SK-N-MC (cell line): ENCODE results near the gene ZRANB1.
"Not testable (repeated sequence)": the region's sequence is repeated elsewhere in the genome, so short reads cannot be mapped to it uniquely, and the experiment has no call there.

Experiments used
- DNase-seq: peaks from one replicate; pipeline ENCODE4 v3.0.0-alpha.2; 2011; ENCODE audit warnings: low read depth, low spot score
- H3K27ac ChIP-seq: fragments of 200-600 bp; sonication (generic); 2 replicates; pipeline ENCODE4 v1.5.1; 2016; ENCODE audit warnings: mixed run types
- H3K36me3 ChIP-seq: fragments of 200-600 bp; sonication (generic); 2 replicates; pipeline ENCODE4 v1.6.1; 2017; ENCODE audit warnings: antibody characterized with exemption, low read length, mixed read lengths; ENCODE audit not compliant: insufficient read depth
- H3K4me3 ChIP-seq: fragments of 200-600 bp; sonication (generic); 2 replicates; pipeline ENCODE4 v1.5.1; 2016
- H3K9ac ChIP-seq: fragments of 200-600 bp; sonication (generic); 2 replicates; pipeline ENCODE4 v1.8.0; 2017; ENCODE audit warnings: mixed run types, mixed read lengths; ENCODE audit not compliant: insufficient read length
- H3K9me3 ChIP-seq: fragments of 200-600 bp; sonication (generic); 2 replicates; pipeline ENCODE4 v1.6.1; 2017; ENCODE audit warnings: low read depth, mild to moderate bottlenecking, antibody characterized with exemption, low read length, moderate library complexity, mixed read lengths
- EZH2 ChIP-seq: fragments of 200-600 bp; sonication (generic); IDR thresholded peaks from one replicate; pipeline ENCODE4 v1.6.1; 2017; ENCODE audit warnings: antibody characterized with exemption
- FOXP2 ChIP-seq: optimal IDR thresholded peaks from 2 replicates; pipeline ENCODE3; 2011; ENCODE audit warnings: mild to moderate bottlenecking, moderate library complexity; ENCODE audit not compliant: insufficient read depth; ENCODE audit errors: extremely low read length, control extremely low read depth
- POLR2AphosphoS5 ChIP-seq: IDR thresholded peaks from 2 replicates; pipeline ENCODE4 v1.6.1; 2012; ENCODE audit warnings: mild to moderate bottlenecking, low read depth, low read length, borderline replicate concordance

The ZRANB1 gene

DNA sequence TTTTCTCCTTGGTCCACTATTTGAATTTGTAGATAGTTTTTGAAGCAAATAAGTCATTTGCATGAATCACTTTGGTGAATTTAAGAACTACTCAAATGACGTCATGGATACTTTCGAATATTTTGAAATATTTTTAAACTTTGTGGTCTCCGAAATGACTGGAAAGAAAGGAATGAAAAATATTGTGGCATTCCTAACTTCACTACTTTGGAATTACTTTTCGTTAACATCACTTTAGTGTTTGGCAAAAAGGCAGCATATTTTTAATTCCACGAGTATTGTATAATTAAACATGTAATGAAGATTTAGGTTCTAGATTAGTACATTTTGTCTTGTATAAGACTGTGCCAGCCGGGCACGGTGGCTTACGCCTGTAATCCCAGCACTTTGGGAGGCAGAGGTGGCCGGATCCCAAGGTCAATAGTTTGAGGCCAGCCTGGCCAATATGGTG is 35.3 kb upstream of the ZRANB1 start:
- Histone ChIP-seq H3K4me3 (no peak overlapping the region), H3K9me3 (no peaks in the 10 kb centered on the region), H3K36me3 (no peaks in the 10 kb centered on the region), H3K27ac (no peak overlapping the region), H3K9ac (no peak overlapping the region)
- no peak for TF ChIP-seq FOXP2
- TF ChIP-seq EZH2 = no peak
- TF ChIP-seq POLR2AphosphoS5 = no peak
- no peak for DNase-seq

DNA sequence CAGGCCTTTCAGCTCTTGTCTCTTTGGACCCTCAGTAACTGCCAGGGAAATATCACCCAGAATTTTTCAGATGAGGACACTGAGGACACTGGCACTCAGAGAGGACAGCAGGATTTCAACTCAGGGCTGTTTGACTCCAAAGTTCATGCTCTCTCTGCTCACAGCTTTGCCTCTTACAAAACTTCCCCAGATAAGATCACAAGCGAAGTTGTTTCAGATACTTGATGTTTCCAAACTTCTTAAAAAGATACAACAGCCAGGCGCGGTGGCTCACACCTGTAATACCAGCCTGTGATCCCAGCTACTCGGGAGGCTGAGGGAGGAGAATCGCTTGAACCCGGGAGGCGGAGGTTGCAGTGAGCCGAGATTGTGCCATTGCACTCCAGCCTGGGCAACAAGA is 32.4 kb upstream of the ZRANB1 start:
- Histone ChIP-seq H3K36me3 (no peaks in the 10 kb centered on the region), H3K9me3 (no peaks in the 10 kb centered on the region), H3K27ac (no peak overlapping the region), H3K9ac (no peak overlapping the region), H3K4me3 (no peak overlapping the region)
- no peak for DNase-seq
- TF ChIP-seq EZH2 (no peak), FOXP2 (no peak), POLR2AphosphoS5 (no peak)

DNA sequence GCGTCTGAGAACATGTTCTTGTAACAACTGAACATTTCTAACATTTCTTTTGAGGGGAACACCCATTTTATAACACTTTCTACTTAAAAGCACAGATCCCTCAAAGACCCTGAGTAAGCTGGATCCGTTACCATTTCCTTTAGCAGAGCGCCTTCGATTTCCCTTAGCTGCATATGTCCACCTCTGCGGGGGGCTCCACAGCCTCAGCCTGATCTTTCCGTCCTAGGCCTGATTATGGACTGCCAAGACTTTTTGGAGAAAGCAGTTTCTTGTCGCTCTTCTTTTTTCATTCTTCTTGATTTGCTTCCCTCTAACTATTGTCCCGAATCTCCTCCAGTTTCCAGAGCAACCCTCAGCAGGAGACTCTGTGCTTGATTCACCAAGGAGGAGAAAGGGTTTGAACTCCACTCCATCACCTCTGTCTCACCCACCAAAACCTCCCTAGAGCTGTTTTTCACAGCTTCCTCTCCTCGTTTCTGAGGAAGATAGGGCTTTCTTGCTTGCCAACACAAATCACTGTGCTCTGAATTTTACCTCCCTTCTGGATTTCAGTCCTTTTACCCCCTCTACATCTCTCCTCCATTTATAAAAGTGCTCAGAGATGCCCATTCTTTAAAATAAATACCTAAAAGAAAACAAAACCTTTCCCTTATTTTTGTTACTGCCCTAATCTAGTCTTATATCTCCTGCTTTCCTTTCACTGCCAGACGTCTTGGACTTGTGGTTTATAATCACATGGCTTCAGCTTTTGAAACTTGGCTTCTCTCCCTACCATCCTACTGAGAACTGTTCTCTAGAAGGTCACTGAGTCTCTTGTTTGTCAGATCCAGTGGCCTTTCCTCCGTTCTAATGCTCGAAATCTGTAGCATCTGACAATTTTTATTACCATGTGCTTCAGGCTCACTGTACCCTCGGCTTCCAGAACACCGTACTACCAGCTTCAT is 30.5 kb upstream of the ZRANB1 start:
- no peak for DNase-seq
- H3K36me3 ChIP-seq = no peaks in the 10 kb centered on the region
- H3K27ac ChIP-seq = no peak overlapping the region
- TF ChIP-seq POLR2AphosphoS5 (no peak), EZH2 (no peak), FOXP2 (no peak)
- H3K9me3 ChIP-seq = no peaks in the 10 kb centered on the region
- no peak overlapping the region for H3K4me3 ChIP-seq
- H3K9ac ChIP-seq = no peak overlapping the region

DNA sequence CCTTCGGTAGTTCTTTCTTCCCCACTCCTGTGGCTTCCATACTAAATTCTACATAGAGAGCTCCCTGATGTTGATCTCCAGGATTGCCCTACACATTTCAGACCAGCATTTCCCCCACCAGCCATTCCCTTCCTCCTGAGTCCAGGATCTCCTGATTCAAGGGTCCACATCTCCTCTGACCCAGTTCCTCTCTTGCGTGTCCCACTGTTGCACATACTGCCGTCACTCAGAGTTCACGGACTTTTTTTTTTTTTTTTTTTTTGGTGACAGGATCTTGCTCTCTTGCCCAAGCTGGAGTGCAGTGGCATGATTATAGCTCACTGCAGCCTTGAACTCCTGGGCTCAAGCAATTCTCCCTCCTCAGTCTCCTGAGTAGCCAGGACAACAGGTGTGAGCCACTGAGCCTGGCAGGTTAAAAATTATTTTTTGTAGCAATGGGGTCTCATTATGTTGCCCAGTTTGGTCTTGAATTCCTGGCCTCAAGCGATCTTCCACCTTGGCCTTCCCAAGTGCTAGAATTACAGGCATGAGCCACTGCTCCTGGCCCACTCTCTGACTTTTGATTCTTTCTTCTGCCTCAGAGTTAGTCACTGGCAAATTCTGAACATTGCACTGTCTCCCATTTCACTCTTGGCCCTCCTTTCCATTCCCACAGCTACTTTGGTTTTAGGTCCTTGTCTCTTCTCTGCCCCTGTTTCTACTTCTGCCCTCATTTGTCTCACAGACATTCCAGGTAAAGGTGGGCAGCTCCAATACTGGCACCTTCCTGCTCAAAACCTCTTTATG is 29.6 kb upstream of the ZRANB1 start:
- Histone ChIP-seq H3K4me3 (no peak overlapping the region), H3K9me3 (no peaks in the 10 kb centered on the region), H3K36me3 (no peaks in the 10 kb centered on the region), H3K9ac (no peak overlapping the region), H3K27ac (no peak overlapping the region)
- no peak for DNase-seq
- no peak for TF ChIP-seq POLR2AphosphoS5
- no peak for TF ChIP-seq EZH2
- no peak for TF ChIP-seq FOXP2

DNA sequence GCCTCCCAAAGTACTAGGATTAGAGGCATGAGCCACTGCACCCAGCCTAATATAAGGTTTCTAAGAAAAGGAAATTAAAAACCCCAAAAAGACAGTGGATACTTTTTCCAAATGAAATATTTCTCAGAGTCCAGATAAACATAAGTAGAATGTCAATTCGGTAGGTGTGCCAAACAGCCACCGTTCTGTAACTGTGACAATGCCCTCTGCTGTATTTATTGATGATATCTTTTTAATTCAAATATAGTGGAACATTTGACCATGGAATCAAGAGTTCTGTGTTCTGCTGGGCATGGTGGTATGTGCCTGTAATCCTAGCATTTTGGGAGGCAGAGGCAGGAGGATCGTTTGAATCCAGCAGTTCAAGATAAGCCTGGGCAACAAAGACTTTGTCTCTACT is 28.8 kb upstream of the ZRANB1 start:
- H3K4me3 ChIP-seq = no peak overlapping the region
- no peak overlapping the region for H3K9ac ChIP-seq
- no peak overlapping the region for H3K27ac ChIP-seq
- no peak for TF ChIP-seq EZH2
- TF ChIP-seq POLR2AphosphoS5 = no peak
- no peak for TF ChIP-seq FOXP2
- H3K9me3 ChIP-seq = no peaks in the 10 kb centered on the region
- DNase-seq = no peak
- H3K36me3 ChIP-seq = no peaks in the 10 kb centered on the region

DNA sequence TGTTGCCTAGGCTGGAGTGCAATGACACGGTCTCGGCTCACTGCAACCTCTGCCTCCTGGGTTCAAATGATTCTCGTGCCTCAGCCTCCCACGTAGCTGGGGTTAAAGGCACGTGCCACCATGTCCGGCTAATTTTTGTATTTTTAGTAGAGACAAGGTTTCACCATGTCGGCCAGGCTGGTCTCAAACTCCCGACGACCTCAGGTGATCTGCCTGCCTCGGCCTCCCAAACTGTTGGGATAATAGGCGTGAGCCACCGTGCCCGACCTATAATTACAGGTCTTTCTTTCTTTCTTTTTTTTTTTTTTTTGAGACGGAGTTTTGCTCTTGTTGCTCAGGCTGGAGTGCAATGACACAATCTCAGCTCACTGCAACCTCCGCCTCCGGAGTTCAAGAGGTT is 27.5 kb upstream of the ZRANB1 start:
- not testable (repeated sequence) for H3K4me3 ChIP-seq, H3K9ac ChIP-seq, H3K9me3 ChIP-seq, H3K27ac ChIP-seq, DNase-seq, H3K36me3 ChIP-seq

DNA sequence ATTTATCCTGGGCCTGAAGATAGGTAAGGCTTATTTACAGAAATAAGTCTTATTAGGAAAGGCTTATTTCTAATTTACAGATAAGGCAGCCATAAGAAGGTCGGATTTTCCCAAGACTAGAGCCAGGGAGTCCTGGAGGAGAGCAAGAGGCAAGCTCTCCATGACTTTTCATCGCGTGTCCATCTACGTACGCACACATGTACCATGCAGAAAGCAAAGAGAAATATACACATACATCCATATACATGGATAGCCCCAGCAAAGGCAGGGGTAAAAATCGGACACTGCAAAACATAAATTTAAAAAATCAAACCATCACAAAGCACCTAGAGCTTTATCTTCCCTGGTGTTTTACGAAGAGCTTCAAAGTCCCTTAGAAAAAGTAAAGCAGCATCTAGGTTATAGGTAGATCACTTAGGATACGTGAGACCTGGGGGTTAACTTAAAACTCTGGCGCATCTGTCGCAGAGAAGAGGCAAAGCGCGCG is 25.8 kb upstream of the ZRANB1 start:
- no peak for TF ChIP-seq FOXP2
- TF ChIP-seq POLR2AphosphoS5 = no peak
- TF ChIP-seq EZH2 = no peak

DNA sequence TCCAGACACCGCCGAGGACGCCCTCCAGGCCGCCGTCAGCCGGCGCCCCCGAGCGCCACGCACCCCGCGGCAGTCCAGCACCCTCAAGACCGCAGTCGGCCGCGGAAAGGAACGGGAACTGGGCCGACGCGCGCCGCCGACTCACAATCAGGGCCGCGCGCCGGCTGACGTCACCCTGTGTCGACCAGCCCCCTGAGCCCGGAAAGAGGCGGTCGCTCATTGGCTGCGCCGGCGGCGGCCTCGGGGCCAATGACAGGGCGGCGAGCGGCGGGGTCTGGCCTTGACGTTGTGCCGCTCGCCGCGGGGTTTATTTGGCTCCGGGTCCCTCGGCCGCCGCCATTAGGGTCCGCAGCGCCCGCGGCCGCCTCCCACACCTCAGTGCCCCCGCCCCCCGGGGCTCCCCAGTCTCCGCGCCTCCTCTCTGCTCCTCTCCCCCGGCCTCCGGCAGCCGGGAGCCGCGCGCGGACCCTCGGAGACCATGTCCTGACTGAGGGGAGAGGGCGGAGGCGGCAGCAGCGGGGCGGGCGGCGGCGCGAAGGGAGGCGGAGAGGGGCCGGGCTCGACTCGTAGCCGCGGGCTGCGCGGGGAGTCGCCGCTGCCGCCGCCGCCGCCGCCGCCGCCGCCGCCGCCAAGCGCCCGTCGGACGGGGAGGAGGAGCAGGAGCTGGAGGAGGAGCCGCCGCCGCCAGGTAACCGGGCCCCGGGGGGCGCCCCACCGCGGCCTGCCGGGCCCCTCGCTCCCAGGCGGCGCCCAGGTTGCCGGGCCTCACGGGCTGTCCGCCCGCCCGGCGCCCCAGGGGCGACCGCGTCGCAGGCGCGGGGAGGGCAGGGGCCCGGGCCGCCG is 25.1 kb upstream of the ZRANB1 start:
- DNase-seq = no peak
- TF ChIP-seq POLR2AphosphoS5 (peak; percentile 91), FOXP2 (no peak)
- H3K27ac ChIP-seq = peak overlapping the region; percentile 68; the same call in 1 of the 2 replicates

More for the DNA sequence above, 25.8 kb upstream of the ZRANB1 start:
- H3K36me3 ChIP-seq = no peaks in the 10 kb centered on the region
- no peaks in the 10 kb centered on the region for H3K9me3 ChIP-seq
- H3K4me3 ChIP-seq = peak overlapping the region; percentile 87
- H3K27ac ChIP-seq = peak overlapping the region; percentile 68; the same call in 1 of the 2 replicates
- peak overlapping the region; percentile 95 for H3K9ac ChIP-seq
- DNase-seq = no peak

More for the DNA sequence above, 25.1 kb upstream of the ZRANB1 start:
- peak overlapping the region; percentile 95 for H3K9ac ChIP-seq
- no peaks in the 10 kb centered on the region for H3K9me3 ChIP-seq
- no peaks in the 10 kb centered on the region for H3K36me3 ChIP-seq
- H3K4me3 ChIP-seq = peak overlapping the region; percentile 87
